ENCODE measurements around the gene CAMK2G.
A peak's percentile ranks its signal among the peaks of the same experiment; 100 is the strongest.

Gene CAMK2G

DNA sequence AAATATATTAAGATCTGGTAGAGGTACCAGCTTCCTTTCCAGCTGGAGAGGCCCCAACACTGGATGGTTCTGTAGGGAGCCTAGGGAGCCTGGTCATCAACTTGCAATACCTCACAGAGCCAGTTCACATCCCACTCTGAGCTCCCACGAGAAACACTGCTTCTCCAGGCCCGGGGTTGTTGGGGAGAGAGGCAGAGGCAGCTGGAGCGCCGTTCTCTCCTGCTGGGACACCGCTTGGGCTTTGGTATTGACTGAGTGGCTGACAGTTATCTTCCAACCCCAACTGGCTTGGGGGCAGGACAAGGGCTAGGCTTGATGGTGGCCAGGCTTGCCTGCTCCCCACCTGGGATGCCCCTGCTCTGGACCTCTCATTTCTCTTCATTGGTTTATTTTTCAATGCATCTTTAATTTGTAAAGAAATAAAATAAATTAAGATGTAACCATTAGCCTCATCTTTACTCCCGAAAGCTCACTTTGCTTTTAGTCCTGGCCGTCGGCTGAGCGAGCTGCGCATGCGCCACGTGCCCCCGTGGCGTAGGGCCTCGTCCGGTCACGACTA is 102.6 kb downstream of the CAMK2G start:
- TF ChIP-seq FOXP2 (optimal IDR thresholded peaks at IDR 0.05; ENCODE audit: borderline replicate concordance, extremely low read depth, extremely low read length, insufficient read depth): no peak
- peak; percentile 82; the same call in 1 of the 2 replicates for TF ChIP-seq POLR2AphosphoS5 (IDR thresholded peaks at IDR 0.05; ENCODE audit: low read depth, low read length)

- TF ChIP-seq TAF1 (IDR thresholded peaks at IDR 0.05; ENCODE audit: borderline replicate concordance, insufficient read depth, low read length) (no peak), SIN3A (IDR thresholded peaks at IDR 0.05; ENCODE audit: borderline replicate concordance, insufficient read depth, low read length) (no peak), POLR2AphosphoS5 (IDR thresholded peaks at IDR 0.05; ENCODE audit: low read depth, low read length) (no peak), FOXP2 (optimal IDR thresholded peaks at IDR 0.05; ENCODE audit: borderline replicate concordance, extremely low read depth, extremely low read length, insufficient read depth) (no peak)
- TF ChIP-seq, protein P1, sequence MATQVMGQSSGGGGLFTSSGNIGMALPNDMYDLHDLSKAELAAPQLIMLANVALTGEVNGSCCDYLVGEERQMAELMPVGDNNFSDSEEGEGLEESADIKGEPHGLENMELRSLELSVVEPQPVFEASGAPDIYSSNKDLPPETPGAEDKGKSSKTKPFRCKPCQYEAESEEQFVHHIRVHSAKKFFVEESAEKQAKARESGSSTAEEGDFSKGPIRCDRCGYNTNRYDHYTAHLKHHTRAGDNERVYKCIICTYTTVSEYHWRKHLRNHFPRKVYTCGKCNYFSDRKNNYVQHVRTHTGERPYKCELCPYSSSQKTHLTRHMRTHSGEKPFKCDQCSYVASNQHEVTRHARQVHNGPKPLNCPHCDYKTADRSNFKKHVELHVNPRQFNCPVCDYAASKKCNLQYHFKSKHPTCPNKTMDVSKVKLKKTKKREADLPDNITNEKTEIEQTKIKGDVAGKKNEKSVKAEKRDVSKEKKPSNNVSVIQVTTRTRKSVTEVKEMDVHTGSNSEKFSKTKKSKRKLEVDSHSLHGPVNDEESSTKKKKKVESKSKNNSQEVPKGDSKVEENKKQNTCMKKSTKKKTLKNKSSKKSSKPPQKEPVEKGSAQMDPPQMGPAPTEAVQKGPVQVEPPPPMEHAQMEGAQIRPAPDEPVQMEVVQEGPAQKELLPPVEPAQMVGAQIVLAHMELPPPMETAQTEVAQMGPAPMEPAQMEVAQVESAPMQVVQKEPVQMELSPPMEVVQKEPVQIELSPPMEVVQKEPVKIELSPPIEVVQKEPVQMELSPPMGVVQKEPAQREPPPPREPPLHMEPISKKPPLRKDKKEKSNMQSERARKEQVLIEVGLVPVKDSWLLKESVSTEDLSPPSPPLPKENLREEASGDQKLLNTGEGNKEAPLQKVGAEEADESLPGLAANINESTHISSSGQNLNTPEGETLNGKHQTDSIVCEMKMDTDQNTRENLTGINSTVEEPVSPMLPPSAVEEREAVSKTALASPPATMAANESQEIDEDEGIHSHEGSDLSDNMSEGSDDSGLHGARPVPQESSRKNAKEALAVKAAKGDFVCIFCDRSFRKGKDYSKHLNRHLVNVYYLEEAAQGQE (IDR thresholded peaks at IDR 0.05; ENCODE audit: insufficient read depth in 1 of 2, low read depth in 2 of 2, low read length in 2 of 2): no peak
Measured at GRCh38 chr10:73769396-73769795, 105.0 kb downstream of the CAMK2G start.

GRCh38 chr10:73768881-73769280 is 105.5 kb downstream of the CAMK2G start:
- TF ChIP-seq TAF1 (IDR thresholded peaks at IDR 0.05; ENCODE audit: borderline replicate concordance, insufficient read depth, low read length) (no peak), POLR2AphosphoS5 (IDR thresholded peaks at IDR 0.05; ENCODE audit: low read depth, low read length) (no peak)

DNA sequence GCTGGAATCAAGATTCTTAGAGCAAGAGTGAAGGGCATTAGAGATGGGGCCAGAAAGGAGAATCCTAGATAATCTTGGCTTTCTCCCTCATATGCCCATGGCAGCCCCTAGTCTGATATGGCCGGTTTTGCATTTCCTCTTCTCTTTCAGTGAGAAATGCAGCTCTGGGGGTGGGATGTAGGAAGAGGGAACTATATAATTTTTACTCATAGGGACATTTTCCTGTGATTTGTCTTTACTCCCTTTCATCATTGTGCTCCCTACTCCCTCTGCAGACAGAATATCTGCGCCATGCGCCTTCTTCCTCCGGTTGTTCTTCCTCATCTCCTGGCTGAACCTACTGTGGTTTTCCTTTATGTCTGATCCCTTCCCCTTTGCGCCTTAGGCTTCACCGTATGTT is 109.3 kb downstream of the CAMK2G start:
- TF ChIP-seq TAF1 (IDR thresholded peaks at IDR 0.05; ENCODE audit: borderline replicate concordance, insufficient read depth, low read length) (no peak), SIN3A (IDR thresholded peaks at IDR 0.05; ENCODE audit: borderline replicate concordance, insufficient read depth, low read length) (no peak), FOXP2 (optimal IDR thresholded peaks at IDR 0.05; ENCODE audit: borderline replicate concordance, extremely low read depth, extremely low read length, insufficient read depth) (no peak), POLR2AphosphoS5 (IDR thresholded peaks at IDR 0.05; ENCODE audit: low read depth, low read length) (no peak)
- TF ChIP-seq, protein P1 (IDR thresholded peaks at IDR 0.05; ENCODE audit: insufficient read depth in 1 of 2, low read depth in 2 of 2, low read length in 2 of 2): no peak

GRCh38 chr10:73763343-73763742 is 111.0 kb downstream of the CAMK2G start:
- TF ChIP-seq, protein P1 (IDR thresholded peaks at IDR 0.05; ENCODE audit: insufficient read depth in 1 of 2, low read depth in 2 of 2, low read length in 2 of 2): no peak

- no peak for TF ChIP-seq SIN3A (IDR thresholded peaks at IDR 0.05; ENCODE audit: borderline replicate concordance, insufficient read depth, low read length)
- TF ChIP-seq, protein P1 (IDR thresholded peaks at IDR 0.05; ENCODE audit: insufficient read depth in 1 of 2, low read depth in 2 of 2, low read length in 2 of 2): no peak
- no peak for TF ChIP-seq TAF1 (IDR thresholded peaks at IDR 0.05; ENCODE audit: borderline replicate concordance, insufficient read depth, low read length)
- TF ChIP-seq POLR2AphosphoS5 (IDR thresholded peaks at IDR 0.05; ENCODE audit: low read depth, low read length): no peak
- TF ChIP-seq FOXP2 (optimal IDR thresholded peaks at IDR 0.05; ENCODE audit: borderline replicate concordance, extremely low read depth, extremely low read length, insufficient read depth): no peak
Measured at GRCh38 chr10:73762915-73763314, 111.4 kb downstream of the CAMK2G start.
